DND-41 (cell line): Measurements from ENCODE around the gene XPA.

Experiments
- ATAC-seq: fragments of 200-7000 bp; cut with Tn5 transposase; 3 replicates; pipeline ENCODE4 v1.9.1; 2021; ENCODE audit warnings: low read depth; ENCODE audit not compliant: insufficient read depth
- DNase-seq: peaks from one replicate; pipeline ENCODE4 v3.0.0-alpha.2; 2020
- H2AFZ ChIP-seq: 2 replicates; pipeline ENCODE4 v1.6.0; 2012; ENCODE audit warnings: low read depth, low read length
- H3K27ac ChIP-seq: 2 replicates; pipeline ENCODE4 v1.5.1; 2012; ENCODE audit warnings: low read length, inconsistent platforms
- H3K27me3 ChIP-seq: fragments of 200-600 bp; sonication (generic); 2 replicates; pipeline ENCODE4 v1.6.0; 2012; ENCODE audit warnings: low read length, mild to moderate bottlenecking, inconsistent platforms; ENCODE audit not compliant: insufficient read depth, poor library complexity
- H3K36me3 ChIP-seq: 2 replicates; pipeline ENCODE4 v1.5.1; 2012; ENCODE audit warnings: low read length, inconsistent platforms; ENCODE audit not compliant: insufficient read depth
- H3K4me1 ChIP-seq: 2 replicates; pipeline ENCODE4 v1.5.1; 2012; ENCODE audit warnings: mild to moderate bottlenecking, low read length; ENCODE audit not compliant: insufficient read depth
- H3K4me2 ChIP-seq: 2 replicates; pipeline ENCODE4 v1.6.0; 2012; ENCODE audit warnings: mild to moderate bottlenecking, moderate library complexity, low read length, inconsistent platforms; ENCODE audit not compliant: insufficient read depth
- H3K4me3 ChIP-seq, 2 experiments: fragments of 200-600 bp in 1 of 2; shearing (Covaris generic) in 1 of 2; 2 replicates each; pipeline ENCODE4 v1.5.1; 2012 to 2016; ENCODE audit warnings: inconsistent platforms in 2 of 2, low read length in 2 of 2, mild to moderate bottlenecking in 2 of 2, low read depth in 1 of 2, moderate library complexity in 1 of 2
- H3K79me2 ChIP-seq: 2 replicates; pipeline ENCODE4 v1.6.0; 2012; ENCODE audit warnings: low read length, inconsistent platforms; ENCODE audit not compliant: insufficient read depth
- H3K9ac ChIP-seq: 2 replicates; pipeline ENCODE4 v1.6.0; 2012; ENCODE audit warnings: low read depth, mild to moderate bottlenecking, inconsistent platforms, low read length, moderate library complexity
- H3K9me3 ChIP-seq: 2 replicates; pipeline ENCODE4 v1.5.1; 2012; ENCODE audit warnings: low read length, moderate library complexity, mild to moderate bottlenecking, inconsistent platforms; ENCODE audit not compliant: insufficient read depth, severe bottlenecking
- H4K20me1 ChIP-seq: 2 replicates; pipeline ENCODE4 v1.6.0; 2012; ENCODE audit warnings: low read length; ENCODE audit not compliant: insufficient read depth
- EZH2 ChIP-seq: IDR thresholded peaks from 3 replicates; pipeline ENCODE4 v1.6.1; 2012; ENCODE audit warnings: borderline replicate concordance, low read depth, mild to moderate bottlenecking, moderate library complexity, low read length, inconsistent platforms; ENCODE audit not compliant: severe bottlenecking
- TF ChIP-seq, protein P1 (sequence below): IDR thresholded peaks from 2 replicates; pipeline ENCODE4 v1.5.1; 2012; ENCODE audit warnings: borderline replicate concordance, low read length, moderate library complexity, mild to moderate bottlenecking; ENCODE audit not compliant: poor library complexity, severe bottlenecking; ENCODE audit errors: extremely low read depth

Gene XPA

GRCh38 chr9:97688654-97689053 lies 8.5 kb downstream of the XPA start:
- peaks cover 65% of the 10 kb centered on the region for H3K36me3 ChIP-seq
- no peak overlapping the region for H3K9ac ChIP-seq
- H4K20me1 ChIP-seq, result 0 out of 2 replicates have a peak, but pooled peaks cover 4% of the 10 kb centered on the region
- H3K27me3 ChIP-seq, result no peaks in the 10 kb centered on the region
- DNase-seq, result no peak
- no peaks in the 10 kb centered on the region for H3K9me3 ChIP-seq
- no peak overlapping the region for H3K4me3 ChIP-seq
- H2AFZ ChIP-seq, result no peak overlapping the region
- ATAC-seq, result no peak
- H3K27ac ChIP-seq, result no peak overlapping the region
- peaks cover 3% of the 10 kb centered on the region for H3K79me2 ChIP-seq
- no peak overlapping the region for H3K4me2 ChIP-seq
- TF ChIP-seq, protein P1, sequence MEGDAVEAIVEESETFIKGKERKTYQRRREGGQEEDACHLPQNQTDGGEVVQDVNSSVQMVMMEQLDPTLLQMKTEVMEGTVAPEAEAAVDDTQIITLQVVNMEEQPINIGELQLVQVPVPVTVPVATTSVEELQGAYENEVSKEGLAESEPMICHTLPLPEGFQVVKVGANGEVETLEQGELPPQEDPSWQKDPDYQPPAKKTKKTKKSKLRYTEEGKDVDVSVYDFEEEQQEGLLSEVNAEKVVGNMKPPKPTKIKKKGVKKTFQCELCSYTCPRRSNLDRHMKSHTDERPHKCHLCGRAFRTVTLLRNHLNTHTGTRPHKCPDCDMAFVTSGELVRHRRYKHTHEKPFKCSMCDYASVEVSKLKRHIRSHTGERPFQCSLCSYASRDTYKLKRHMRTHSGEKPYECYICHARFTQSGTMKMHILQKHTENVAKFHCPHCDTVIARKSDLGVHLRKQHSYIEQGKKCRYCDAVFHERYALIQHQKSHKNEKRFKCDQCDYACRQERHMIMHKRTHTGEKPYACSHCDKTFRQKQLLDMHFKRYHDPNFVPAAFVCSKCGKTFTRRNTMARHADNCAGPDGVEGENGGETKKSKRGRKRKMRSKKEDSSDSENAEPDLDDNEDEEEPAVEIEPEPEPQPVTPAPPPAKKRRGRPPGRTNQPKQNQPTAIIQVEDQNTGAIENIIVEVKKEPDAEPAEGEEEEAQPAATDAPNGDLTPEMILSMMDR, result no peak
- no peak for TF ChIP-seq EZH2
- H3K4me1 ChIP-seq, result 0 out of 2 replicates have a peak, but pooled peaks cover 2% of the 10 kb centered on the region

GRCh38 chr9:97682242-97682641 lies 14.9 kb downstream of the XPA start:
- no peak for DNase-seq
- no peak for ATAC-seq

DNA sequence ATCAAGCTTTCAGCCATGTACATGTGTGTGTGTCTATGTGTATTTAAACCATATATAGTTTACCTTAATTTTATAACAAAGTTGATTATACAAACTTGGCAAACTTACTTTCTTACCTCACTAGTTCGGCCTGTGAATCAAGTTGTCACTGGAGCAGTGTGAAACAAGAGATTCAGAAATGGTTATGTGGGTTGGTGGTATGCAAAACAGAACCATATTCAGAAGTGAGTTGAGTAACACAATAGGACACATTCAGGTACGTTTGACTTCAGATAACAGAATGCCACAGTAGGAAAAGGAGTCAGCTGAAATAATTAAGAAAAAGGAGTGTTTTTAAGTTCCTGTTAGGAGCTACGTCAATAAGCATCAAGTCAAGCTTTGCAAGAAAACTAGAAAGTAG lies 21.5 kb downstream of the XPA start:
- H3K4me3 ChIP-seq, result no peak overlapping the region
- no peak overlapping the region for H3K27ac ChIP-seq
- no peak for DNase-seq
- peaks cover 85% of the 10 kb centered on the region for H3K36me3 ChIP-seq
- H4K20me1 ChIP-seq, result no peaks in the 10 kb centered on the region
- peaks cover 5% of the 10 kb centered on the region; the same call in 1 of the 2 replicates for H3K79me2 ChIP-seq
- H3K9me3 ChIP-seq, result no peaks in the 10 kb centered on the region
- H3K4me1 ChIP-seq, result no peaks in the 10 kb centered on the region
- no peak overlapping the region for H2AFZ ChIP-seq
- ATAC-seq, result no peak
- TF ChIP-seq EZH2, result no peak
- TF ChIP-seq, protein P1, result no peak
- H3K9ac ChIP-seq, result no peak overlapping the region
- no peaks in the 10 kb centered on the region for H3K27me3 ChIP-seq
- H3K4me2 ChIP-seq, result no peak overlapping the region

More at GRCh38 chr9:97682242-97682641, 14.9 kb downstream of the XPA start:
- Histone ChIP-seq H3K4me2 (no peak overlapping the region), H3K9me3 (no peaks in the 10 kb centered on the region), H3K4me3 (no peak overlapping the region), H3K27me3 (no peaks in the 10 kb centered on the region), H3K9ac (no peak overlapping the region), H3K36me3 (peaks cover 68% of the 10 kb centered on the region), H3K27ac (no peak overlapping the region), H3K79me2 (peaks cover 2% of the 10 kb centered on the region; the same call in 1 of the 2 replicates), H2AFZ (no peak overlapping the region), H3K4me1 (no peaks in the 10 kb centered on the region), H4K20me1 (no peaks in the 10 kb centered on the region)
- TF ChIP-seq EZH2, result no peak
- TF ChIP-seq, protein P1, result no peak

GRCh38 chr9:97673922-97674321 lies 23.2 kb downstream of the XPA start:
- H2AFZ ChIP-seq, result no peak overlapping the region
- TF ChIP-seq EZH2, result no peak
- no peak overlapping the region for H3K27ac ChIP-seq
- peaks cover 5% of the 10 kb centered on the region; the same call in 1 of the 2 replicates for H3K79me2 ChIP-seq
- DNase-seq, result no peak
- H3K4me2 ChIP-seq, result no peak overlapping the region
- no peak for ATAC-seq
- H3K9ac ChIP-seq, result no peak overlapping the region
- H3K9me3 ChIP-seq, result no peaks in the 10 kb centered on the region
- no peaks in the 10 kb centered on the region for H4K20me1 ChIP-seq
- peaks cover 88% of the 10 kb centered on the region for H3K36me3 ChIP-seq
- no peak overlapping the region for H3K4me3 ChIP-seq
- H3K27me3 ChIP-seq, result no peaks in the 10 kb centered on the region
- no peaks in the 10 kb centered on the region for H3K4me1 ChIP-seq
